Esophagus muscularis mucosa (tissue), 3 donors: ENCODE measurements around the gene TM4SF20.

Source experiments
- CTCF ChIP-seq, 3 experiments: fragments of 200-600 bp in 2 of 3; fragments of 450-650 bp in 1 of 3; sonication (generic) in 2 of 3; IDR thresholded peaks; one replicate each; pipeline ENCODE4 v1.5.1; 2017 to 2019; ENCODE audit warnings: antibody characterized with exemption in 3 of 3, mild to moderate bottlenecking in 2 of 3, moderate library complexity in 1 of 3
- POLR2A ChIP-seq: fragments of 450-650 bp; IDR thresholded peaks from one replicate; pipeline ENCODE4 v1.6.1; 2017; ENCODE audit warnings: antibody characterized with exemption, moderate library complexity, mild to moderate bottlenecking, low read depth

GRCh38 chr2:227373389-227373788 is 5.7 kb downstream of the TM4SF20 start:
- TF ChIP-seq CTCF (IDR thresholded peaks at IDR 0.05) (no peak), POLR2A (no peak)
